Astrocyte (in vitro differentiated cells and primary cell): ENCODE measurements around the gene CORO2B.

Experiments used
- CTCF ChIP-seq: IDR thresholded peaks from 2 replicates; pipeline ENCODE4 v1.5.1; 2011; ENCODE audit warnings: low read depth, mild to moderate bottlenecking, inconsistent platforms, low read length, moderate library complexity; ENCODE audit not compliant: insufficient read depth
- EZH2 ChIP-seq: IDR thresholded peaks from 2 replicates; pipeline ENCODE4 v1.6.1; 2012; ENCODE audit warnings: mild to moderate bottlenecking, low read length, inconsistent platforms; ENCODE audit not compliant: insufficient read depth

- TF ChIP-seq CTCF (no peak), EZH2 (no peak)
These were observed 27.5 kb upstream of the CORO2B start for GRCh38 chr15:68551296-68551635.
